Hematopoietic multipotent progenitor cell treated with erythropoietin and hydrocortisone succinate and interleukin-3 and kit ligand, for 15 days (in vitro differentiated cells): ENCODE results near the gene UXS1.

Experiments
- DNase-seq: peaks from one replicate; pipeline ENCODE4 v3.0.0-alpha.2; 2015; ENCODE audit warnings: low spot score

Gene UXS1

GRCh38 chr2:106085181-106085940 is 108.7 kb downstream of the UXS1 start:
- no peak for DNase-seq

DNA sequence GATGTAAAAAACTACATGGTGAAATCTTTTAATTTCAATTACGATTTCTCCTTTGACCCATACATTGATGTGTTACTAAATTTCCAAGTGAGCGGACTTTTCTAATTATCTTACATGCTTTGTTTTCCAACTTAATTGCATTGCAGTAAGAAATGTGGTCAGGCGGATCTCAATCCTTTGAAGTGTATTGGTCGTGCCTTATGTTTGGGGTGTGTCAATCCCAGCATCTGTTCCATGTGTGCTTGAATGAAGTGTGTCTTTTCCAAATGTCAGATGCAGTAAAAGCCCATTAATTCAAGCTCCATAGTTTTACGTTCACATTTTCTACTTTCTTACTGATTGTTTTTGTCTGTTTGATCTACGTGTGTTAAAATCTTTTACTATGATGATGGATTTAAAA is 113.1 kb downstream of the UXS1 start:
- DNase-seq = no peak

- no peak for DNase-seq
Observed at GRCh38 chr2:106078096-106078495, 116.0 kb downstream of the UXS1 start.

DNA sequence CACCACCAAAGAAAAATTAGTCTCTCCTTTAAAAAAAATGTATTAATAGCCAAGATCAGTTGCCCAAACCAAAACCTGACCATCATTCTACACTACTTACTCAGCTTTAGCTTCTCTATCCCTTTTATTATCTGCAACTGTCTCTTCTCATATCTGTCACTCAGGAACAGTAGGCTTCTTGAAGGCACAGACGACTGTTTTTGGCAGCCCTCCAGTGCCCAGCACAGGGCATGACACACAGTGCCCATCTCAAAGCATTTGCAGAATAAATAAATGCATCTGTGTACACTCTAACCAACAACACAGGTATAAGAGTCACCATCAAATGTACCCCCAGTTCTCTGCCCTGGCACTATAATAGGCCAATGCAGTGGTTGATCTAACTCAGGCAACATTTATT is 117.2 kb downstream of the UXS1 start:
- no peak for DNase-seq

DNA sequence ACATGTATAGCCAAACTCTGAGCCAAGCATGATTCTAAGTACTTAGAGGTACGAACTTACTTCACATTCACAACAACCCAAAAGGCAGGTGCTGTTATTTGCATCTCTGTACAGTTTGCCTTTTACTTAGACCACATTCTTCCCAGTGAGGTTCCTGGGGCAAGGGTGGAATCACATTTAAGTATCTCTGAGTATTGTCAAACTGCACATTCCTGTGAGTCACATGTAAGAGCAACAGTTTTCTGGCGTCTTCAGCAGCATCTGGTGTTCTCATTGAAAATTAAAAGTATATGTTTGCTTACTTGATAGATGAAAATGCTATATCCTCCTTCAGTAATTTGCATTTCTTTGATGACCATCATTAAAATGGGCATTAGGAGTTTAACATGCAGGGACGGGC is 119.1 kb downstream of the UXS1 start:
- DNase-seq = no peak

GRCh38 chr2:106073678-106074406 is 120.3 kb downstream of the UXS1 start:
- DNase-seq = no peak

- DNase-seq = no peak
Observed at GRCh38 chr2:106070181-106070580, 123.9 kb downstream of the UXS1 start.

DNA sequence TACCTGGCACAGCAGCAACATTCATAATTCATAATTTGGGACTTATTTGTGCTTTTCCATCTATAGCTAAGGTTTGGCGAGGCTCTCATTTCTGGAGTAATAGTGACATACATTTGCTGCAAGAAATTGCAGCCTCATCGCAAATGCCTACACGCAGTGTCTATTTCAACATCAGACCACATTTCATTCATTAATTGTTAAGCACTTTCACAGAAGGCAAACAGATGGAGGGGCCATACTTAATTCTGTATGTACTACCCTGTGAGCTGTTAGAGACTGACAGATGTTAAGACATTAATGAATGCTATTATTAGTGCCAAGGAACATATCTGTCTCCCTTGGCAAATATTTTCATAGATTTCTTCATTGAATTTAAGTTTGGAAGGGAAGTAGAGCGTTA is 125.7 kb downstream of the UXS1 start:
- DNase-seq = no peak

DNA sequence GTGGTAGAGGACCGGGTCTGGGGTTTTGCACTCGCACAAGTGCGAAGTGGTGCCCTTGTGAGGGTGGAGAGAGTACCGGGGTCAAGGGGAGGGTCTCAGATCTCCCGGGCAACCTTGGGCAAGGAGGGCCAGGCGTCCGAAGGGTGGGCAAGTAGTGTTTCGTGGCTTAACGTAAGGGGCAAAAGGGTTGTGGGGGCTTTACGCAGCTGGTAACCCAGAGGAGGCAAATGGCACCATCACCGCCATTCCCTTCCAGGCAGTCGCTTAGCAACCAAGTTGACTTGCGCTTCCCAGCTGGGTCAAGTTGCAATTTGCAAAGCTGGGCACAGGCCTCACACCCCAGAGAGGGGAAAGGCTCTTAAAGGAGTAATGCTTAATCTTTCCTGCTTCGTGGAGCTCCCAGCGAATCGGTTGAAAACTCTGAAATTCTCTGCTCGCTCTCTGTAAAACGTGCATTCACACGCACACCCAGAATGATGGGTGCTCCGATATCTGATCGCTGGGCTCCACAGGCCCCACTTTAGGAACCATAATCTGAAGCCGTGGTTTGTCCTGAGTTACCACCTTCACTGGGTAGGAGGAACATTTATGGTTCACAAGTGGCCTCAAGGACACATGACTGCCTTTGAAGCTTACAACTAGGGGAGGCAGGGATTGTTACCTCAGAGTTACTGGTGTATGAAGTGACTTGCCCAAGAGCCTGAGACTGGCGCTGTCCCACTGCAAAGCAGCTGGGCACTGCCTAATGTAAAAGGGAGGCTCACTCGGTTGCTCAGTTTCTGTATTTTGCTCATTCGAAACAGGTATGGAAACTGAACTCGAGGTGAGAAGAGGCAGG is 127.9 kb downstream of the UXS1 start:
- DNase-seq = no peak

DNA sequence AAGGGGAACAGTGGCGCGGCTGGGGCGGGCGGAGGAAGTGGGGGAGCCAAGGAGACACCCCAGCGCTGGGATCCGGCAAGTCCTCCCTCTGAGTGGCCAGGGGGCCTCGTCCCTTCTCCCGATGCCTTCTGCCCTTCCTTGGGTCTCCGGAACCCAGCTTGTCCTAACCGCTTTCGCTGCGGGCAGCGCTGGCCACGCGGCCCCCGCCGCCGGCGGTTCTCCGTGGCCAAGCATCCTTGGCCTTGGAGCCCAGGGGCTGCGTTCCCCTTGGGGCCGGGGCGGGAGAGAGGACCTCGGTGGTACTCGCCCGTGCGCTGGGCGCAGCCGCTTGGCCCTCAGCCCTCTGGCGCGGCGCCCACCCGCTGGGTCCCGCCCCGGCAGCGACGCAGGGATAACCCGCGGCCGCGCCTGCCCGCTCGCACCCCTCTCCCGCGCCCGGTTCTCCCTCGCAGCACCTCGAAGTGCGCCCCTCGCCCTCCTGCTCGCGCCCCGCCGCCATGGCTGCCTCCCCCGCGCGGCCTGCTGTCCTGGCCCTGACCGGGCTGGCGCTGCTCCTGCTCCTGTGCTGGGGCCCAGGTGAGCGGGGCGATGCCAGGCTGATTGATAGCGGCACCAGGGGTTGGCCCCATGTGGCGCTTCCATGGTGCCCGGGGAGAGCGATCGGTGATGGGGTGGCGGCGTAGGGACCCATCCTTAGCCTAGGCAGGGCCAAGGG is 128.7 kb downstream of the UXS1 start:
- no peak for DNase-seq

- no peak for DNase-seq
Observed at GRCh38 chr2:106063181-106063580, 130.9 kb downstream of the UXS1 start.

GRCh38 chr2:106062627-106063026 is 131.5 kb downstream of the UXS1 start:
- DNase-seq = no peak

- no peak for DNase-seq
Observed at GRCh38 chr2:106061611-106062349, 132.3 kb downstream of the UXS1 start.

GRCh38 chr2:106059416-106060065 is 134.6 kb downstream of the UXS1 start:
- DNase-seq = no peak

- no peak for DNase-seq
Observed at GRCh38 chr2:106058469-106059137, 135.5 kb downstream of the UXS1 start.

- no peak for DNase-seq
Observed at GRCh38 chr2:106057206-106057605, 136.9 kb downstream of the UXS1 start.

DNA sequence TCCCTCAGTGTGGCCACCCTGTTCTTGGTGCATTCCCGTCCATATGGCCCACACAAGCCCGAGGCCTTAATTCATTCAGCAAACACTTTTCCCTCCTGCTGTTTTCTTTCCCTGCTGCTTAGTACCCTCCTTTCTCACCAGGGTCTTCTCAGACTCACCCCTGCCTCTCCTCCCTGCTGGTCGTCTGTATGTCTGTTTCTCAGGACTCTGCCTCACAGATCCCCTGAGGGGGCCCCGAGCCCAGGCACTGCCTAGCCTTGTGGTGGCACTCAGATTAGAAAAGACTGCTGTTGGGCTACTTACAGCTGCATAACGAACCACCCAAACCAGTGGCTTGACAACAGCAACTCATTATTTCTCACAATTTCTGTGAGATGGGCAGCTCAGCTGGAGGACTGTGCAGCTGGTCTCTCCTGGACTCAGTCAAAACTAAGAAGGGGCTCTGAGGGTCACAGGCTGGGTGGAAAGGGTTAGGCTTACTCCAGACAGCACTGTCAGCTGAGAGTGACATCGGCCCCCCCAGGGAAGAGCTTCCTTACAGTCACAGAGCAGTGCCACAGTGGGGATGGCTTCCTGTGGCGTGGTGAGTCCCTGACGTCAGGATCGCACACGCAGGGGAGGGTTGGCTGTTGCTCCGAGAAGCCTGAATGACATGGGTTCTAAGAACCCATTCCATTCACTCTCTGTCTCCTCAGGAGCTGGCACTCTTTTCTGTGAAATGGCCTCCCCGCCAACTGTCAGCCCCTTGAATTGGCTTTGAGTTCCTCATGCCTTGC is 139.0 kb downstream of the UXS1 start:
- no peak for DNase-seq

DNA sequence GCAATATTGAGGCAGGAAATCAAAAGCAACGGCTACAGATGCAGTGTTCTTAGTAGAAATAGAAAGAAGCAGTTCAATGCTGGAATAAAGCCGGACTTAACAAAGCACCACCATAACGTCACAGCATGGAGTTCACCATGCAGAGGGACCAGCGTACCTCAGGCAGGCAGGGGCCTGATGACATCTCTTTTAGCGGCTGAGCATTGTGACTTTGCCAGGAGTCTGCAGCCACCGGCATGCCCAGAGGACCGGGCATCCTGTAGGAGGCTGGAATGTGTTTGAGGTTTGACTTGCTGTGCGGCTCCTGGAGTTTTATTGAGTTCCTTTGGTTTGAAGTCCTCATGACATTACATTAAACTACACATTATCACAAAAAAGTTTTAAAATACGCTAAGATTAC is 139.8 kb downstream of the UXS1 start:
- no peak for DNase-seq

DNA sequence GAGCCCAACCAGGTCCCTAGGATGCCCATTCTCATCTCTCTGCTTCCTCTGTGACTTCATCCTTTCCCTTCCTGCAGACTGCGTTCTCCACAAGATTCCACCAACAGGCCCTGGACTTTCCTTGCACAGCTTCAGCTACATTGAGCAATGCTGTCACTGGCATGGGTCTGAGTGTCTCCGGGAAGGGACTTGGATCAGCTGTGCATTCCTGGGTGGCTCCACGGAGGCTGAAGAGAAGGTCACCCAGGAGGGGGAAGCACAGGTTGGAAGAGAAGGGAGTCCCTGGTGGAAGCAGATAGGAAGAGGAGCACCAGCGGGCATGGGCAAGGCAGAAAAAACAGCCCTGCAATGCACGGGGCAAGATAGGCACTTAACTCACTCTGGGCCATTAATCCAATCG is 140.5 kb downstream of the UXS1 start:
- no peak for DNase-seq

- no peak for DNase-seq
Observed at GRCh38 chr2:106053116-106053515, 141.0 kb downstream of the UXS1 start.
